Measurements from ENCODE around the gene SMPD3. TPM values are rescaled to one million over a fixed set of nuclear protein-coding genes. Genes with fewer than 3 reads are reported as not detected.

SMPD3 gene
- total RNA-seq, 1 experiment from 2014 or later: 0.04 TPM

Other genes with a start within 250 kb of the SMPD3 start
- 0.24 TPM in 1 of 2 replicates, not detected in the other for gene ESRP2, start 212.4 kb downstream of the SMPD3 start, total RNA-seq (2014; rRNA removed; shearing (Covaris generic))
- gene PLA2G15, start 203.1 kb downstream of the SMPD3 start, total RNA-seq (2014; rRNA removed; shearing (Covaris generic)): 7.4 and 9.0 TPM in 2 replicates
- 17.4 TPM in 2 replicates for gene SLC7A6, start 184.0 kb downstream of the SMPD3 start, total RNA-seq (2014; rRNA removed; shearing (Covaris generic))
- 7.9 and 11.5 TPM in 2 replicates for gene SLC7A6OS, start 137.6 kb downstream of the SMPD3 start, total RNA-seq (2014; rRNA removed; shearing (Covaris generic))
- gene PRMT7, start 137.5 kb downstream of the SMPD3 start, total RNA-seq (2014; rRNA removed; shearing (Covaris generic)): 34.7 and 39.5 TPM in 2 replicates
- 11.6 and 13.3 TPM in 2 replicates for gene ZFP90, start 90.8 kb upstream of the SMPD3 start, total RNA-seq (2014; rRNA removed; shearing (Covaris generic))
- gene CDH3, start 196.8 kb upstream of the SMPD3 start, total RNA-seq (2014; rRNA removed; shearing (Covaris generic)): 12.0 and 13.3 TPM in 2 replicates